SK-N-SH (cell line): ENCODE data around the gene PTPRD. TPM values are rescaled to one million over a fixed set of nuclear protein-coding genes. Genes with fewer than 3 reads are reported as not detected.
A peak's percentile ranks its signal among the peaks of the same experiment; 100 is the strongest.

ENCODE experiments used
- CTCF ChIA-PET: fragments of 300-600, 350-600 bp; formaldehyde crosslinking; extraction: SDS; loops from one replicate; lab custom pipeline; 2021; lab: Yijun Ruan, JAX
- POLR2A ChIA-PET: fragments of 350-600 bp; sonication (Branson Sonifier 250); formaldehyde crosslinking; extraction: SDS; loops from one replicate; lab custom pipeline; 2020; ENCODE audit warnings: antibody characterized with exemption, inconsistent platforms; lab: Yijun Ruan, JAX
- DNase-seq: peaks from one replicate; pipeline ENCODE4 v3.0.0; 2012
- H2AFZ ChIP-seq: fragments of 200-600 bp; sonication (generic); 2 replicates; pipeline ENCODE4 v1.8.1; 2016; ENCODE audit warnings: antibody characterized with exemption, mild to moderate bottlenecking, low read depth
- H3F3A ChIP-seq: fragments of 200-600 bp; sonication (generic); replicated peaks from 2 replicates; pipeline ENCODE3; 2016; ENCODE audit warnings: antibody characterized with exemption, mild to moderate bottlenecking; ENCODE audit not compliant: insufficient read depth
- H3K27ac ChIP-seq, 2 experiments: fragments of 200-500 bp in 1 of 2; fragments of 200-600 bp in 1 of 2; sonication (Bioruptor generic) in 1 of 2; sonication (generic), shearing (Covaris generic) in 1 of 2; 2 replicates each; pipeline versions ENCODE4 v1.5.1 to v1.6.1; 2014 to 2016; ENCODE audit warnings: low read depth in 2 of 2, inconsistent platforms in 1 of 2, low read length in 1 of 2, mild to moderate bottlenecking in 1 of 2, mixed read lengths in 1 of 2
- H3K27me3 ChIP-seq: fragments of 200-600 bp; sonication (generic), shearing (Covaris generic); 2 replicates; pipeline ENCODE4 v1.6.1; 2016; ENCODE audit warnings: mixed run types; ENCODE audit not compliant: insufficient read depth
- H3K36me3 ChIP-seq, 2 experiments: fragments of 200-500 bp in 1 of 2; fragments of 200-600 bp in 1 of 2; sonication (Bioruptor generic) in 1 of 2; sonication (generic) in 1 of 2; replicated peaks in 1 of 2; 2 replicates each; pipeline versions ENCODE3 to v1.5.1; 2014 to 2016; ENCODE audit warnings: low read length in 1 of 2, mild to moderate bottlenecking in 1 of 2; ENCODE audit not compliant: insufficient read depth in 2 of 2, control insufficient read depth in 1 of 2
- H3K4me1 ChIP-seq, 2 experiments: fragments of 200-500 bp in 1 of 2; fragments of 200-600 bp in 1 of 2; sonication (Bioruptor generic) in 1 of 2; sonication (generic), shearing (Covaris generic) in 1 of 2; 2 replicates each; pipeline versions ENCODE4 v1.5.1 to v1.6.1; 2014 to 2016; ENCODE audit warnings: low read depth in 1 of 2, low read length in 1 of 2, mixed run types in 1 of 2; ENCODE audit not compliant: insufficient read depth in 2 of 2, control insufficient read depth in 1 of 2
- H3K4me2 ChIP-seq: fragments of 200-600 bp; sonication (generic), shearing (Covaris generic); 2 replicates; pipeline ENCODE4 v1.6.1; 2017; ENCODE audit warnings: mixed run types
- H3K4me3 ChIP-seq, 2 experiments: fragments of 200-500 bp in 1 of 2; fragments of 200-600 bp in 1 of 2; sonication (Bioruptor generic) in 1 of 2; sonication (generic), shearing (Covaris generic) in 1 of 2; 2 replicates each; pipeline versions ENCODE4 v1.5.1 to v1.8.1; 2014 to 2016; ENCODE audit warnings: low read depth in 2 of 2, inconsistent platforms in 1 of 2, low read length in 1 of 2, mild to moderate bottlenecking in 1 of 2, mixed read lengths in 1 of 2, moderate library complexity in 1 of 2
- H3K79me2 ChIP-seq: fragments of 200-600 bp; sonication (generic); 2 replicates; pipeline ENCODE4 v1.8.1; 2017; ENCODE audit warnings: mild to moderate bottlenecking; ENCODE audit not compliant: insufficient read depth
- H3K9ac ChIP-seq: fragments of 200-600 bp; sonication (generic); 2 replicates; pipeline ENCODE4 v1.6.1; 2017; ENCODE audit warnings: mixed run types
- H3K9me2 ChIP-seq: fragments of 200-600 bp; sonication (generic); 2 replicates; pipeline ENCODE4 v1.6.1; 2017; ENCODE audit warnings: mixed run types
- H3K9me3 ChIP-seq: fragments of 200-600 bp; sonication (generic); 2 replicates; pipeline ENCODE4 v1.6.1; 2017; ENCODE audit warnings: mixed run types, mild to moderate bottlenecking, moderate library complexity
- H4K20me1 ChIP-seq: fragments of 200-600 bp; sonication (generic); 2 replicates; pipeline ENCODE4 v1.6.1; 2017; ENCODE audit warnings: mild to moderate bottlenecking, mixed run types; ENCODE audit not compliant: insufficient read depth
- CTCF ChIP-seq: fragments of 200-600 bp; sonication (generic); IDR thresholded peaks from 2 replicates; pipeline ENCODE4 v1.6.1; 2017; ENCODE audit warnings: antibody characterized with exemption, mild to moderate bottlenecking, moderate library complexity
- FOXJ3 ChIP-seq: sonication (generic); formaldehyde crosslinking; IDR thresholded peaks from 2 replicates; pipeline ENCODE4 v1.5.1; 2020; ENCODE audit warnings: mild to moderate bottlenecking, missing genetic modification reagents
- FOXM1 ChIP-seq: IDR thresholded peaks from 2 replicates; pipeline ENCODE4 v1.4.0; 2012; ENCODE audit warnings: low read depth, mild to moderate bottlenecking
- JUND ChIP-seq: IDR thresholded peaks from 2 replicates; pipeline ENCODE4 v1.4.0; 2012
- MXI1 ChIP-seq: IDR thresholded peaks from 2 replicates; pipeline ENCODE4 v1.6.1; 2012; ENCODE audit warnings: mild to moderate bottlenecking, low read depth, low read length, improper control_type of control experiment
- NFIC ChIP-seq: IDR thresholded peaks from 2 replicates; pipeline ENCODE4 v1.4.0; 2012; ENCODE audit warnings: borderline replicate concordance
- RAD21 ChIP-seq: IDR thresholded peaks from 2 replicates; pipeline ENCODE4 v1.6.1; 2012; ENCODE audit warnings: mild to moderate bottlenecking, low read length
- SMC3 ChIP-seq: IDR thresholded peaks from 2 replicates; pipeline ENCODE4 v1.6.1; 2012; ENCODE audit warnings: low read depth, low read length, improper control_type of control experiment
- TAF1 ChIP-seq: IDR thresholded peaks from 2 replicates; pipeline ENCODE4 v1.6.1; 2012; ENCODE audit warnings: low read depth, mild to moderate bottlenecking, low read length, moderate library complexity, borderline replicate concordance
- TCF12 ChIP-seq: IDR thresholded peaks from 2 replicates; pipeline ENCODE4 v1.4.0; 2012
- ZBTB33 ChIP-seq: IDR thresholded peaks from 2 replicates; pipeline ENCODE4 v1.4.0; 2012; ENCODE audit warnings: low read depth, borderline replicate concordance
- WGBS: methylation state at CpG from one replicate; pipeline ENCODE4 v1.1.6; 2017; ENCODE audit warnings: low lambda C conversion rate; 5-methylcytosine and 5-hydroxymethylcytosine counted together
- polyA plus RNA-seq, 3 experiments: library from polyadenylated mRNA; depleted of rRNA; stranded (reverse); fragments of >200 nt; gene quantifications; 2 replicates each; pipeline ENCODE4 v1.2.3, GENCODE V29; 2012
- TF ChIP-seq, protein P1 (sequence below): fragments of 150-350 bp; IDR thresholded peaks from 2 replicates; pipeline ENCODE4 v1.6.1; 2017; ENCODE audit warnings: antibody characterized with exemption, low read length, low read depth, borderline replicate concordance

The PTPRD gene
- polyA plus RNA-seq, 1 of the 3 experiments (the other 2 are of a cell fraction): 0.15 TPM

- Histone ChIP-seq H4K20me1 (no peaks in the 10 kb centered on the region), H3K4me2 (no peak overlapping the region), H3K4me3 (no peak overlapping the region), H3K36me3 (no peaks in the 10 kb centered on the region), H3K9me3 (no peaks in the 10 kb centered on the region), H3K27ac (no peak overlapping the region), H3K79me2 (no peaks in the 10 kb centered on the region), H3K9ac (no peak overlapping the region), H3K4me1 (no peaks in the 10 kb centered on the region), H2AFZ (no peak overlapping the region), H3K9me2 (no peaks in the 10 kb centered on the region), H3F3A (no peaks in the 10 kb centered on the region), H3K27me3 (no peaks in the 10 kb centered on the region)
- CTCF ChIA-PET: no interaction called here
- DNase-seq: no peak
- POLR2A ChIA-PET: no interaction called here
- 50% methylated on average over 1 of the region's 1 CpG for WGBS
- TF ChIP-seq, protein P1, sequence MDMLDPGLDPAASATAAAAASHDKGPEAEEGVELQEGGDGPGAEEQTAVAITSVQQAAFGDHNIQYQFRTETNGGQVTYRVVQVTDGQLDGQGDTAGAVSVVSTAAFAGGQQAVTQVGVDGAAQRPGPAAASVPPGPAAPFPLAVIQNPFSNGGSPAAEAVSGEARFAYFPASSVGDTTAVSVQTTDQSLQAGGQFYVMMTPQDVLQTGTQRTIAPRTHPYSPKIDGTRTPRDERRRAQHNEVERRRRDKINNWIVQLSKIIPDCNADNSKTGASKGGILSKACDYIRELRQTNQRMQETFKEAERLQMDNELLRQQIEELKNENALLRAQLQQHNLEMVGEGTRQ: no peak
- no peak for TF ChIP-seq FOXJ3 (CRISPR knock-in tag)
- TF ChIP-seq TAF1: no peak
- TF ChIP-seq FOXM1: no peak
- TF ChIP-seq JUND: no peak
- TF ChIP-seq SMC3: no peak
- no peak for TF ChIP-seq NFIC
- TF ChIP-seq CTCF: no peak
- TF ChIP-seq TCF12: no peak
Measured at GRCh38 chr9:8489835-8490234, 2123.0 kb downstream of the PTPRD start.

- Histone ChIP-seq H3F3A (no peaks in the 10 kb centered on the region), H3K9ac (no peak overlapping the region), H3K9me3 (no peaks in the 10 kb centered on the region), H4K20me1 (no peaks in the 10 kb centered on the region), H3K9me2 (no peaks in the 10 kb centered on the region), H3K27ac (no peak overlapping the region), H3K79me2 (no peaks in the 10 kb centered on the region), H3K27me3 (no peaks in the 10 kb centered on the region), H3K4me3 (no peak overlapping the region), H3K36me3 (no peaks in the 10 kb centered on the region), H3K4me1 (no peaks in the 10 kb centered on the region), H3K4me2 (no peak overlapping the region), H2AFZ (no peak overlapping the region)
- POLR2A ChIA-PET: no interaction called here
- peak; percentile 8 for DNase-seq
- TF ChIP-seq MXI1 (no peak), RAD21 (peak; percentile 47), CTCF (peak; percentile 33), ZBTB33 (no peak)
- CTCF ChIA-PET: interaction anchor here (1.0 kb wide), 2 partner anchors 9 to 410 kb away, joined by 4 read pairs; no protein-coding TSS in a partner anchor
- 61% methylated on average over 6 of the region's 6 CpGs for WGBS
Measured at GRCh38 chr9:8486095-8486494, 2126.7 kb downstream of the PTPRD start.
